ENCODE data around the gene SUPT4H1.

Gene SUPT4H1

DNA sequence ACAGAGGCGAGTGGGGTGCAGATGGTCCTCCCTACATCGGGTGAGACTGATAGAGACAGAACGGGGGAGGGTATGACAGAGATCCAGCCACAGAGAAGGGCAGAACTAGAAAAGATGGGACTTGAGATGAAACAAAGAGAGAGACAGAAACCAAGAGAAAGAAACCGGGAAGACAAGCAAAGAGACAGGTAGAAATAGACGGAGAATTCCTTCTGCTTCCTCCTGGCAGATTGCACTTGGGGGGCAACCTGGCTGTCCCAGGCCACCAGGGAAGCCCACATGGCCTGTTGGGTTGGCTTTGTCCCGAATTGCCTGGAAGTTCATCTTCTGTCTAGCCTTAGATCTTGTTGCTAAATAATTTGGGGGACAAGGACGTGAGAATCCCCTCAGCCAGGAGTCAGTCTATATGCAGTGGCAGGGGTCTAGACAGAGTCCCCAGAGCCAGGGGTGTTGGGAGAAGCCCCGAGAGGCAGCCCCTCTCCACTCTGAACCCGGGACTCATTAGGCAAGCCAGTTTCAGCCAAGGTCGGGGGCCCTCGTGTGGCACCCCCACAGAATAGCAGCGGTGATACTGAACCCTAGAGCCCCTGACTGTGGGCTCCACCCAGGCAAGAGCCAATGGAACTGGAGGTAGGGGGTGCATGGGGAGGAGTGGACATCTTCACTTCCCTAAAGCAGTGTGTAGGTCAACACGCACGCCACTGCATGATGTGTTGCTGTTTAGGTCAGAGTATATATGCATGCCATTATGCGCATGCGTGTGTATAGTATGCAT lies 22.8 kb downstream of the SUPT4H1 start:
- peak; percentile 78 for DNase-seq (ENCODE audit: low read depth)

DNA sequence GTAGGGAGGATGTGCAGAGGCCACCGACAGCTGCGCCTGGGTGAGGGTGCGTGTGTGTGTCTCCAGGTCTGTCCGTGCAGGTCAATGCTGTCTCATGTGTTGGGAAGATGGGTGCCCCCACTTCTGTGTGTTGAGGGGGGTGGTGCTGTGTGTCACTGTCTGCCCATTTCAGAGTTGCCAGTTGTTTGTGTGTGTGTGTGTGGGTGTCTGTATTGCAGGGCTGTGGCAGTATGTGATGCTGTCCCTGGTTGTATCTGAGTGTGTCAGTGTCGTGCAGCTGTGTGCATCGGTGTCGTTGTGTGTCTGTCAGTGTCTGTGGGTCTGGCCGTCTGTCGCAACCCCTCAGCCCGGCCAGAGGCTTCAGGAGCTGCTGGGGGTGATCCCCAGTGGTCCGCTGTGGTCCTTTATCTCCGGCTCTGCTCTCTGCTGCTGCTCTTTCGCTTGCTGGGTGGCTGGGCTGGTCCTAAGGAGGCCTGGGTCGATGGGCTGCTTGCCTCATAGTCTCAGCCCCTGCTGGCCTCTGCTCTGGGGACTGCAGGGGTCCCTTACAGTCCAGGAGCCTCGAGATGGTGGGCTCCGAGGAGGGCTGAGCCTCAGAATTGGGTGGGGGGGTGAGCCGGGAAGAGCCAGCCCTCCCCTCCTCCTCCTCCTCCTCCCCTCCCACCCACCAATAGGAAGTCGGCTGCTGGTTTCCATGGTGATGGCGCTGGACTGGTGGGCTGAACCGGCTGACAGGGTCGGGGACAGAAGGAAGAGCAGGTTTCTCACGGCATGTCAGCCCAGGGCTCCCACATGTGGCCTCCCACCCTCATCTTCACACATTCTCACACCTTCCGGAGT lies 23.6 kb downstream of the SUPT4H1 start, which contains the start of gene TSPOAP1:
Gene TSPOAP1, minus strand, starts transcription at position 601 of the 840 bp plus-strand sequence. CDS start 875 bp downstream, outside the sequence.
- DNase-seq (ENCODE audit: low read depth) = no peak

DNA sequence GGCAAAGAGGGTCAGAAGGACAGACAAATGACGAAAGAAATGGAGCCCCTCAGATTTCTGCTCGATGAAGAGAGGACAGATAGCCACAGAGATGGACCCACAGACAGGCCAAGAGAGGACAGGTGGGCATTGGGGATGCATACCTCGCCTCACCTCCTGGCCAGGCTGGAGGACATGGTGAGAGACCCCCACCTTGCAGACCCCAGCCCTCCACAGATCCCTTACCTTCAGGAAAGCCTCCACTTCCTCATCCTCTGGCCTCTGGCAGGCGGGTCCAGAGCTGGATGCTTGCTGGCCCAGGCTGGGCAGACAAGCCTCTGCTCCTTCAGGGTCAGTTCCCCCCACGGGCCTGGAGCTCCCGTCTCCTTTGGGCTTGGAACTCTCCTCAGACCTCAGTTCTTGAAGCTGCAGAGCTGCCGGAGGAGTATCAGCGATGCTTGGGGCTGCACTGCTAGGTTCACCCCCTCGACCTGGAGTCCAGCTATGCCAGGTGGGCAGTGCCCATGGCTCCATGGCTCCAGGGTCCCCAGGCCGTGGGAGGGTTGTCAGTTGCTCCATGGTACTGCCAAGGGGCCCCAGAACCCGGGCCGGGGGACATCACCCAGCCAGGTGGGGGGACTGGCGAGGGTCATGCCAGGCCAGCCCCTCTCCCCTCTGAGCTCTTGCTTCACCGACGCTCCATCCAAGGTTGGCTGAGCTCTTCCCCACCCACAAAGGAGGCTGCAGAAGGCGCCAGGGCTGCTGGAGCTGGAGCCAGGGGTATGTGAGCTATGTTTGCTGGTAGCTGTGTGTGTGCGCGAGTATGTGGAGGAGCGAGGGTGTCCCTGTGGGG lies 24.4 kb downstream of the SUPT4H1 start:
- DNase-seq (ENCODE audit: low read depth) = no peak

DNA sequence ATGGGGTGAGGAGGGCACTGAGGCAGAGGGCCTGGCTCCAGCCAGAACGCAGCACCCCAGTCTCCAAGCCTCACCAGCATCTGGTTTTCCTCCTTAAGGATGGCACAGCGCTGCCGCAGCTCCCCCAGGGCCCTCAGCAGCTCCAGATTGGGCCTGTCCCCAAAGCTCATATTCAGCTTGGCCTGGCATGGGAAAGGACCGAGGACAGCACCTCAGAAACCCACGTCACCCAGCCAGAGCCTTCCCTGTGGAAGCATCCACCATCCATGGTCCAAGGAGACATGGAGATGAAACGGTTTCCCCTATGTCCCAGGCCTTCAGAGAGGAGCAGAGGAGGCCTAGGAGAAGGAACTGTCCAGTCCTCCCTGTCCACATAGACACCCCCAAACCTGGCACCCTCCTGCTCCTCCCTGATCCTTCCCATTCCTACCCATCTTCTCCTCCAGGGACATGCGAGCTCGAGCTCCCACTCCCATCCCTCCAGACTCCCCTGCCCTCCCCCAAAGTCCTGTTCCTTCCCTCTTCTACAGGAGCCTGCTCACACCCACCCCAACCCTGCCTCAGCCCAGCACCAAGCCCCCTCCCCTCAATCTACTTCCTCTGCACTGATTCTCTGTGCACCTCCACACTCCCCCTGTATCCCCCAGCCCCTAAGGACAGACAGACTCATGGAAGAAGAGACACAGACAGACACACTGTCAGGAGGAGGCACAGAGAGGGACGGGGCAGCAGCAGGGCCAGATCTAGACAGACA lies 25.2 kb downstream of the SUPT4H1 start:
- DNase-seq (ENCODE audit: low read depth) = no peak

DNA sequence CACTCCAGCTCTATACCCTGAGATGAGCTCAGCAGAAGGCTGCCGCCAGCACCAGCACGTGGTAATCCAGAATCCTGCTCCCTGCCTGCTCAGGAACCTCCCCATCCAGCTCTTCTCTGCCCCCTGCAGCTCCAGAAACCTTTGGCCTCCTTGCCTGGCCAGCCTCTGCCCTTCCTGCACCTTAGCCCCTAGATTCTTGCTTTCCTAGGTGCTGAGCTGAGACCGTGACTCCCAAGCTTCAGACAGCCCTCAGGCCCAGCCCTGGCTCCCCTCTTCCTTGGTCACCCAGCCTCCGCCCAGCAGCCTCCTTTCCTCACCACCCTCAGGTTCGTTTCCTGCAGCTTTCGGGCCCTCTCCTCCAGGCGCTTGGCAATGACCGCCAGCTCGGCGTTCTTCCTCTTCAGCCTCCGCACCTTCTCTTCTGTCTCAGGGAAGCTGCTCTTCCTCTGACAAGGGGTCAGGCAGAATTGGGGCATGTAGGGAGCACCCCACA lies 26.0 kb downstream of the SUPT4H1 start:
- DNase-seq (ENCODE audit: low read depth) = no peak

DNA sequence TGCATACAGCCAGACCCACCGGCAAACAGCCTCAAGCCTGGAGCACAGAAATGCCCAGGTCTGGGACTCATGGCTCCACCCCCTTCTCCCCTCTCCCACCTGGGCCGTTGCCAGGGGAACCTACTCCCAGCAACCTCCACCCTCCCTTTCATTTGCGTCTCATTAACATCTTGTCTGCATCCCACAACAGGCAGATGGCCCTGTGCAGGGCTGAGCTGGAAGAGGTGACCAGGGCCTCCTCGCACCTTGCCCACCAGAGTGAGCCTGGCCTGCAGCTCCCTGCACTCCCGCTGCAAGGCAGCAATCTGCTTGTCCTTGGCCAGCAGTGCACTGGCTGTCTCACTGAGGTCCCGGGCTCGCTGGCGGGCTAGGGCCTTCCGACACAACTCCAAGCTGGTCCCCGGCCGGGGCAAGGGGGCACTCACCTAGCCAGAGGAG lies 26.7 kb downstream of the SUPT4H1 start:
- no peak for DNase-seq (ENCODE audit: low read depth)

DNA sequence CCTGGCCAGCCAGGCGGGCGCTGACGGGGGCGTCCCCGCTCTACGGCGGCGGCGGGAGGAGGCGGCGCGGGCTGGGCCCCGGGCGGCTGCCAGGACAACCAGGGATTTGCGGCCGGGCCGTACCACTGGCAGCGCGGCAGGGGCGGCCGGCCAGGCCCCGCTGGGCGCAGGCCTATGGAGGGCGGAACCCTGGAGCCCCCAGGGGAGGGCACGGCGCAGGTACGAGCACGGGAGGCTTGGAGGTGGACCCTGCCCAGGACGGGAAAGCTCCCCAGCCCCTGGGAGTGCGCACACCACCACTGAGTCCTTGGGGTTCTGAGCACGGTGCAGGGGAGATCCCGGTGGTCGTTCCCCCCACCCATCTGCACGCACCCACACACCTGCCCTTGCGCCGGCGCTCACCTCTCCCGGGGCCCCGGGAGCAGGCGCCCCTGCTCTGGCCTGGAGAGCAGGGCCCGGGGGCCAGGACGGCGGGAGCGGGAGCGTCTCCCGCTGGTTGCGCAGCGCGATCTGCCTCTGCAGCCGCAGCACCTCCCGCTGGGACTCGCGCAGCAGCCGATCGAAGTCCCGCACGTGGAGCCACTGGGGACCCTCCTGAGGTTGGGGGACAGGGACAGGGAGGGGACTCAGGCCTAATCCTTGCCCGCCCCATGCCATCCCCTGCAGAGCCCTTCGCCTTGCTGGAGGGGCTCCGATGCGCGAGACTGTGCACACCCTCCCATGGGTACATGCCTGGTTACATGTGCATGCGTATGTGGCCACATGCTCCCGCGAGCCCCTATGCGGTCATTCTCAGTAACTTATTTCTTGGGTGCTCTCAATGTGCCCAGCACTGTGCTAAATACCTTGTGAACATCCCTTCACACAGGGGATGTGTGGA lies 27.4 kb downstream of the SUPT4H1 start:
- no peak for DNase-seq (ENCODE audit: low read depth)

DNA sequence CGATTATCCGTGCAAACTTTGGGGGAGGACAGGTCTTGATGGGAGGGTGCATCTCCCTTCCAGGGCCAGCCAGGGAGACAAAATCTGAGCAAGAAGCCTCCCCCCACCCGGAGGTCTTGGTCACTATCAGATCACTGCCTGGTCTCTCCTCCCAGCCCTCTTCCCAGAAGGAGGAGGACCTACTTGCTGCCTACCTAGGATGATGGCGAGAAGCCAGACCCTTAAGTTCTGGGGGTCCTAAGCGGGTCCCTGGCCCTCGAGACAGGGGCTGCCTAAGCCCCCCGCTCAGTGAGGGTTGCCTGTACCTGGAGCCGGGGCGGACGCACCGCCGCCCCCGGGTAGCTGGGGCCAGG lies 28.0 kb downstream of the SUPT4H1 start:
- no peak for DNase-seq (ENCODE audit: low read depth)

DNA sequence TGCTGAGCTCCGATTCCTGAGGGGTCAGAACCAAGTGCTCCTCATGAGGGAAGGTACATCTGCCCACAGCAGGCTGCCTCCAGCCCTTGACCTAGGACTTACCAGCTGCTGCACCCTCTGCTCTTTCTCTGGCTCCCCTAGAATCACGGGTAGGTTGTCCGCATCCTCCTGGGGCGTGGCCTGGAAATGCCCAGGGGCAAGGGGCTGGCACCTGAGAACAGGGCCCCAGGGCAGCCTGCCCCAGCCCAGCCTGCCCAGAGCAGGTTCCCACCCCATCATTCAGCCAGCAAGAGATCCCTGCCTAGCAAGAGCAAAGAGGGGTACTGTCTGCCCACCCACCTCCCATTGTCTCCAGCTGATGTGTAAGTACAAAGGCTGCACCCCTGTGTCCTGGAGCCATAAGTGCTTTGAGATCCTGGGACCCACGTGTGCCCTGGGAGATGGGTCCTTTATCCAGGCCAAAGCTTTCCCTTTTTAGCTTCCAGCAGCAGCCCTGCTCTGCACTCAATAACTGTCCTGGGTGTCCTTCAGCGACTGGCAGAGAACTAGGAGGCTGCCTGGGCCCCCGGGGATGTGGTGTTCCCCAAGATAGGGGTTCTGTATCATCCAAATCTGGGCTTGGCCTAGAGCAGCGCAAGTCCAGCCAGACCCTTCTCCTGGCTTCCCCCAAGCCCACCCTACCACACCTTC lies 28.5 kb downstream of the SUPT4H1 start:
- DNase-seq (ENCODE audit: low read depth) = no peak

DNA sequence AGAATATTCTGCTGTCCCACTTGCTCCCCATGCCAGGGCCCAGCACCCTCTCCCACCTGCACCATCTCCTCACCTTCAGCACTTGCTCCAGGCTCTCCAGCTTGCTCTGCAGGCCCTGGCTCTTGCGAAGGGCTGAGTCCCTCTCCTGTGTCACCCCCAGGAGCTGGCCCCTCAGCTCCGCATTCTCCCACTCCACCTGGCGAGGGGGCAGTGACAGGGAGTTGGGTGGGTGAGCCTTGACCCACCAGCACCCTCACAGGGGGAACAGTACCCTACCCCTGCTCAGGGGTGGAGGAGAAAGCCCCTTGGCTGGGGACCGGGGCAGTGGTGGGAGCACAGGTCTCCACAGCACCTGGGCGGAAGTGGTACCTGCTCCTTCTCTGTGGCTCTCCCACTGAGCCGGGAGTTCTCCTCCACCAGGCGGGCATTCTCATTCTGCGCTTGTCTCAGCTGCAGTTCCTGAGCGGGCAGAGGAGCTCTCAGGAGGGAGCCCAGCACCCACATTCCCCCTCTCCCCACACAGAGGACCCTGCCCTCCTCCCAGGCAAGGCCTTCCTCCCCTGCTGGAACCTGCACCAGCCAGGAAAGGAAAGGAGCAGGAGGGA lies 29.3 kb downstream of the SUPT4H1 start:
- no peak for DNase-seq (ENCODE audit: low read depth)

DNA sequence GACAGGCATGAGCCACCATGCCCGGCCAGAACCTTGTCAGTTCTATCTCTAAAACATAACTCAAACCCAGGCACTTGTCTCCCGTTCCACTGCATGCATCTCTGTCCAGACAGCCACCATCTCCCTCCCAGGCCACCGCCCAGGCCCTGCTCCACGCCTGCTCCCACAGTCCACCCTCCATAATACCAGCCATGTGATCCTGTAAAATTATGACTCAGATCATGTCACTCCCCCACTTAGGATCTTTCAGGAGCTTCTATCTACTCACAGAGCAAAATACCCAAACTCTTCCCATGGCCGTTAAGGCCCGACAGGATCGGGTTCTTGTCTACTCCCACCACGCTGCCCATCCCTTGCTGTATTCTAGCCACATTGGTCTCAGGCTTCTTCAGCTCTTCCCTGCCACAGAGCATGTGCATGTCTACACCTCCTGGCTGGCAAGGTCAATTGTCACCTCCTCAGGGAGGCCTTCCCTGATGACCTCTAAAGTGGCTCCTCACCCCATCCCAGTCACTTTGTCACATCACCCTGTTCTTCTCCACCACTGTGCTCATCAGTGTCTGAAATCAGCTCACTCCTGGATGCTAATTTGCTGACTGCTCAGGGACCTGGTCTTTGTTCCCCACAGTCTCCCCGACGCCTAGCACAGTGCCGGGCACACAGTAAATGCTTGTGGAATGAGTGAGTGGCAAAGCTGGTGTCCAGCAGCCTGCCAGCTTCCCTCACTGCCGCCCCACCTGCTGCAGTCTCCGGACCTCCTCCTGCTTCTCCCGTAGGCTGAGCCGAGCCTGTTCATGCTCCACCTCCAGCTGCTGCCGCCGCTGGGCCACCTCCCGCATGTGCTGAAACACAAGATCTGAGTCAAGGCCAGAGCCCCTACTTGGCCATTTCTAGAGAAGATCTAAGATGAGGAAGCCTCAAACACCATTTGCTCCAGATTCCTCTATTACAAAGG lies 30.2 kb downstream of the SUPT4H1 start:
- no peak for DNase-seq (ENCODE audit: low read depth)

DNA sequence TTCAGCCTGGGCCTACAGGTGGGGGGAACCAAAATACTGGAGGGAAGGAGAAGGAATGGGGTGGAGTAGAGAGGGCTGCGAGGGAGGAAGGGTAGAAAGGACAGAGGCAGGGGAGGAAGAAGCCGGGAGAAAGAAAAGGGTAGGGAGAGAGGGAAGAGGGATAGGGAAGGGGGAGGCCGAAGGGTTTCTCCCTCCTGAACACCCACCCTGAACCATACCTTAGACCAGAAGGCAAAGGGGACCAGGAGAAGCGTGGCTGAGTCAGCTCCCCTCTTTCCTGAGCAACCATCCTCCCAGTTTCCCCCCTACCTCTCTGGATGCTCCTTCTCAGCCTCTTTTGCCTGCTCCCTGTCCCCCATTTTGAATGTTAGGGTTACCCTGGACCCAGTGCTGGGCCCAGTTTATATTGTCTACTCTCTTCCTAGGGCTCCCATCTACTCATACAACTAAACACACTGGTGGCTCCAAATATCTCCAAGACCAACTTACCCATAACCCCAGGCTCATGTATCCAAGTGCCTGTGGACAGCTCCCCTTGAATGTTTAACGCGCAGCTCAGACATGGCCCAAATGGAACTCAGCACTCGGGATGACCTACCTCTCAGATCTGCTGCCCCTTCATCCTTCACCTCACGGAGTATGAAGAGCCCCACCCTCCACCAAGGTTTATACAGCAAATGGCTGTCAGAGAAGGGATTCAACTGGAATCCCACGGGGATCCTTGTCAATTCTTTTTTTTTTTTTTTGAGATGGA lies 31.3 kb downstream of the SUPT4H1 start:
- DNase-seq (ENCODE audit: low read depth) = no peak

DNA sequence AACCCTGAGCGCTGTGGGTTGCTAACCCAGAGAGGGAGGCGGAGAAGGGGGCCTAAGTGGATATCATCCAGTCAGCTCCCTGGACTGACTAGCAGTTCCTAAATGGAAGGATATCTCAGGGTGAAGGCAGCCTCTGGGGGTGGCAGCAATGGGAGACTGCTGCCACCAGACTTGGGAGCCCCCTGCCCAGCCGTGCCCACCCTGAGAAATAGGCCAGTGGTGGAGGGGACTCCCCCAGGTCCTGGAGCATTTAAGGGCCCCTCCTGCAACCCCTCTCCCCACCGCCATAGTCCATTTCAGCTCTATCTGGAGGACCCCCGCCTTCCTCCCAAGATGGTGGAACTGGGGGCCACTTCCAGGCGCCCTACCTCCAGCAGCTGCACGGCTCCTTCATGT lies 31.8 kb downstream of the SUPT4H1 start:
- DNase-seq (ENCODE audit: low read depth) = no peak

DNA sequence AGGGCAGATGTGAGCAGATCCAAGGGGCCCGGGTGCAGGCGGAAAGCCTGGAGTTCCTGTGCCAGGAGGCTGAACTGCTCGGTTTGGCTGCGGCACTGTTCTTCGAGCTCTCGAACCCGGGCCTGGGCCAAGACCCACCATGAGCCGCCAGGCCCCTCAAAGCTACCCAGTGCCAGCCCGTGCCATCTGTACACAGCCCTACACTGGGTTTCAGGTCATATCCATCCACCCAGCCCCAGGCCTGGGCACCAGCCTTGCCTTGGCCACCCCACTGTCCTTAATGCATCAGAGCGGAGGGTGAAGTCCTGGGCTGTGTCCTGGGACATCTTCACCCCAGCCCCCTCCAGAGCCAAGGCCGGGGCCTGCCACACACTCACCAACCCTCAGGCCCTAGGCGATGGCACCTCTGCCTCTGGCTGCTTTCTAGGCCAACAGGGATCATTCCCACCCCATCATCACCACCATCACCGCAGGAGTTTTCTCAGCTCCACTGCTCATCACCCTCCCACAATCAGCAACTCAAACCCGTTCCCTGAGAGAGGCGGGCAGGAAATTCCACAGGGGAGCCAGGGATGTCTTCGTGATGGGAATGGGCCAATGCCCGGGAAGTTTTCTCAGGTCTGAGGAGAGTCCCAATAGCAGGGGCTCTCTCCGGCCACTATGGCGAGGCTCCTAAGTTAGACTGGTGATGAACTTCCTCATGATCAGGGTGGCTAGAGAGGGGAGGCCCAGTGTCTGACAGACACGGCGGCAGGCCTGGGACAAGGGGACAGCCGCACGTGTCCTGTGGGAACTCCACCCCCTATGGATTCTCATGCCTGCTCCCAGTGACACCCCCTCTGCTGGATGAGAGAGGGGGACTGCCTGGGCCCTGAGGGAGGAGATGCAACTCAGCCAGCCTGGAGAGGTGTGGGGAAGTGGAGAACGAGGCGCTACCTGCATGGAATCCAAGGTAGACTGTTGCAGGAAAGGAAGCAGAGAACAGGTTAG lies 32.5 kb downstream of the SUPT4H1 start:
- DNase-seq (ENCODE audit: low read depth) = no peak

DNA sequence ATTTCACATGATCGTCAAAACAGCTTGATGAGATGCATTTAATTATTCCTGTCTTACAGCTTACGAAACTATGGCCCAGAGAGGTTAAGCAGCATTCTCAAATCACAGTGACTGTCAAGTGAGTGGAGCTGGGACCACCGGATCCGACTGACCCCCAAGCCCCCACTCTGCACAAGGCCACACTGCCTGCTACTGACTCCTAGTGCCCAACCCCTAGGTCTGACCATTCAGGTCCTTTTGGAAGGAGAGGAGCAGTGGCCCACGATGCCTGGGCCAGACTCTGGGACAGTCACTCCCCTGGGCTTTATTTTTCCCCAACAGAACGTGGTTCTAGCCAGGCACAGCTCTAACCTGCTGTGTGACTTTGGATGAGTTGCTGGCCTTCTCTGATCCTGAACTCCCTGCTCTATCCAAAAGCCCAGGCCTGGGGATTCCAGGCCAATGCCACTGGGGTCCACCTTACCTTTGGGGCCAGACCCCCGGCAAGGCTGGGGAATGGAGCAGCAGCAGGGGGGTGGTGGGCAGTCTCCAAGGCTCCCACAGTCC lies 33.3 kb downstream of the SUPT4H1 start:
- no peak for DNase-seq (ENCODE audit: low read depth)

DNA sequence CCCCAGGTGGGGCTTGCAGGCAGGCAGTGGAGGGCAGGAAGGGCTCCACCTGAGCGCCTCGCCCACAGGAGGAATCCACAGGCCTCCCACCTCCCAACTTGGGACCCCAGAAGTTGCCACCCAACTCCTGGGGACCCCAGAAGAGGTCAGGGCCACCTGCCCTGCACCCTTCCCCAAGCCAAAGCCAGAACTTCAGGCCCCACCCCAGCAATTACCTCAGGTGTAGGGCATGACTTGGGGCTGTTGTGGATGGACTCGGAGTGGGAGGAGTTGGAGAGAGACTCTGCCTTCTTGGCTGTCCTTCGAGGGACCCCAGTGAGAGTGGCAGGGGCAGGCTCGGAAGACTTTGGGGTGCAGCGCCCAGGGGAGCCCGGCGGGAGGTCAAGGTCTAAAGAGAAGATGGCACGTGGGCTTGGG lies 33.9 kb downstream of the SUPT4H1 start:
- no peak for DNase-seq (ENCODE audit: low read depth)

Data from stimulated activated CD8-positive, alpha-beta memory T cell treated with anti-CD3 and anti-CD28 coated beads, Interleukin-15, amount 100 ng/mL, for 24 hours (primary cell).